Left lung (tissue), 10 donors: ENCODE data around the gene LIMS1. TPM values are rescaled to one million over a fixed set of nuclear protein-coding genes. Genes with fewer than 3 reads are reported as not detected.

Source experiments
- ATAC-seq: fragments of 200-7000 bp; cut with Tn5 transposase; one replicate; pipeline ENCODE4 v1.9.1; 2020; ENCODE audit warnings: moderate library complexity
- DNase-seq, 4 donors: peaks; one replicate each; pipeline ENCODE4 v3.0.0-alpha.2; 2013 to 2020
- H3K27ac ChIP-seq, 2 donors: fragments of 200-600 bp; sonication (generic) in 1 of 2; one replicate each; pipeline versions ENCODE4 v1.5.0 to v1.8.0; 2020 to 2021
- H3K27me3 ChIP-seq, 2 donors: fragments of 200-600 bp; sonication (generic) in 1 of 2; one replicate each; pipeline versions ENCODE4 v1.5.0 to v1.8.0; 2020 to 2021
- H3K36me3 ChIP-seq, 2 donors: fragments of 200-600 bp; sonication (generic) in 1 of 2; one replicate each; pipeline versions ENCODE4 v1.5.0 to v1.8.0; 2020 to 2021
- H3K4me1 ChIP-seq, 2 donors: fragments of 200-600 bp; one replicate each; pipeline ENCODE4 v1.8.0; 2021
- H3K4me3 ChIP-seq, 2 donors: fragments of 200-600 bp; sonication (generic) in 1 of 2; one replicate each; pipeline versions ENCODE4 v1.5.0 to v1.8.0; 2020 to 2021; ENCODE audit warnings: mild to moderate bottlenecking in 1 of 2
- H3K9me3 ChIP-seq, 2 donors: fragments of 200-600 bp; sonication (generic) in 1 of 2; one replicate each; pipeline versions ENCODE4 v1.5.0 to v1.8.0; 2020 to 2021
- intact Hi-C, 2 donors: fragments of 100-400 bp; cut with DNase I; formaldehyde crosslinking; loops; one replicate each; pipeline versions ENCODE4 v1.11.2 to v1.14.2; 2022
- polyA plus RNA-seq, 6 donors: library from polyadenylated mRNA; unstranded; fragments of 120-200 nt; gene quantifications; one replicate each; pipeline ENCODE4 v1.2.1, GENCODE V29; 2013; ENCODE audit not compliant: insufficient read length in 6 of 6
- total RNA-seq, 2 donors: library from RNA; stranded (reverse); fragmentation: NEBNext Ultra II Directional; extraction: Animal tissue kit (Norgen Biotek cat#: 25700); gene quantifications; one replicate each; pipeline ENCODE4 v1.2.1, GENCODE V29; 2021
- TF ChIP-seq, protein P1 (sequence below), 2 donors: fragments of 200-600 bp; sonication (generic) in 1 of 2; IDR thresholded peaks; one replicate each; pipeline versions ENCODE4 v1.5.0 to v1.8.0; 2021; ENCODE audit warnings: antibody characterized with exemption in 2 of 2
- donor health status: DM: no; HTN: yes; CAD: no.
- donor health status: DM: no; HTN: no; CAD: no.

Gene LIMS1
- total and polyA plus RNA-seq, 8 donors: 63.2 to 122 (median 70.4) TPM

DNA sequence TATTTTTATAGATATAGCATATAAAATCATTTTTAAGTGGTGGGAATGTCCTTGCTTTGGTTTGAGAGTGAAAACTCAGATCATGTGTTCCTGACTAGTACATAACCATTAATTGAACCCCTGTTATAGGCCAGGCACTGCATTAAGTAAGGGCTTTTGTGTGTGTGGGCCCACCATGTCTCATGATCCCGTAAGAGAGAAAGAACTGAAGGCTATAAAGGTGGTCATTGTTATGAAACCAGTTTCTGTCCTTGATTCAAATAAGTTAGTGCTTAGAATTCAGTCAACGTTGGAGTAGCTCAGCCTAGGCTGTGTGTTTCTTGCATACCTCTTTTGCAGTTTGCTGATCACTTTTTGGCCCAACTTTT lies 91.5 kb downstream of the LIMS1 start:
- peaks cover 21 to 59% of the 10 kb centered on the region in 2 donors for H3K4me1 ChIP-seq
- no peak overlapping the region for H3K27ac ChIP-seq
- H3K9me3 ChIP-seq: no peaks in the 10 kb centered on the region

GRCh38 chr2:108626995-108627394 lies 92.7 kb downstream of the LIMS1 start:
- Histone ChIP-seq H3K4me1 (peaks cover 16 to 56% of the 10 kb centered on the region in 2 donors), H3K27me3 (no peaks in the 10 kb centered on the region), H3K36me3 (no peaks in the 10 kb centered on the region), H3K4me3 (no peak overlapping the region), H3K9me3 (no peaks in the 10 kb centered on the region), H3K27ac (no peak overlapping the region)
- DNase-seq (no peak), ATAC-seq (no peak)
- intact Hi-C loops: no loop called here
- TF ChIP-seq, protein P1, sequence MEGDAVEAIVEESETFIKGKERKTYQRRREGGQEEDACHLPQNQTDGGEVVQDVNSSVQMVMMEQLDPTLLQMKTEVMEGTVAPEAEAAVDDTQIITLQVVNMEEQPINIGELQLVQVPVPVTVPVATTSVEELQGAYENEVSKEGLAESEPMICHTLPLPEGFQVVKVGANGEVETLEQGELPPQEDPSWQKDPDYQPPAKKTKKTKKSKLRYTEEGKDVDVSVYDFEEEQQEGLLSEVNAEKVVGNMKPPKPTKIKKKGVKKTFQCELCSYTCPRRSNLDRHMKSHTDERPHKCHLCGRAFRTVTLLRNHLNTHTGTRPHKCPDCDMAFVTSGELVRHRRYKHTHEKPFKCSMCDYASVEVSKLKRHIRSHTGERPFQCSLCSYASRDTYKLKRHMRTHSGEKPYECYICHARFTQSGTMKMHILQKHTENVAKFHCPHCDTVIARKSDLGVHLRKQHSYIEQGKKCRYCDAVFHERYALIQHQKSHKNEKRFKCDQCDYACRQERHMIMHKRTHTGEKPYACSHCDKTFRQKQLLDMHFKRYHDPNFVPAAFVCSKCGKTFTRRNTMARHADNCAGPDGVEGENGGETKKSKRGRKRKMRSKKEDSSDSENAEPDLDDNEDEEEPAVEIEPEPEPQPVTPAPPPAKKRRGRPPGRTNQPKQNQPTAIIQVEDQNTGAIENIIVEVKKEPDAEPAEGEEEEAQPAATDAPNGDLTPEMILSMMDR (IDR thresholded peaks at IDR 0.05): no peak

More for the DNA sequence above, 91.5 kb downstream of the LIMS1 start:
- no peak overlapping the region for H3K4me3 ChIP-seq
- no peak for ATAC-seq
- no peak for DNase-seq
- TF ChIP-seq, protein P1 (IDR thresholded peaks at IDR 0.05): no peak
- H3K27me3 ChIP-seq: no peaks in the 10 kb centered on the region
- intact Hi-C loops: no loop called here
- no peaks in the 10 kb centered on the region for H3K36me3 ChIP-seq

DNA sequence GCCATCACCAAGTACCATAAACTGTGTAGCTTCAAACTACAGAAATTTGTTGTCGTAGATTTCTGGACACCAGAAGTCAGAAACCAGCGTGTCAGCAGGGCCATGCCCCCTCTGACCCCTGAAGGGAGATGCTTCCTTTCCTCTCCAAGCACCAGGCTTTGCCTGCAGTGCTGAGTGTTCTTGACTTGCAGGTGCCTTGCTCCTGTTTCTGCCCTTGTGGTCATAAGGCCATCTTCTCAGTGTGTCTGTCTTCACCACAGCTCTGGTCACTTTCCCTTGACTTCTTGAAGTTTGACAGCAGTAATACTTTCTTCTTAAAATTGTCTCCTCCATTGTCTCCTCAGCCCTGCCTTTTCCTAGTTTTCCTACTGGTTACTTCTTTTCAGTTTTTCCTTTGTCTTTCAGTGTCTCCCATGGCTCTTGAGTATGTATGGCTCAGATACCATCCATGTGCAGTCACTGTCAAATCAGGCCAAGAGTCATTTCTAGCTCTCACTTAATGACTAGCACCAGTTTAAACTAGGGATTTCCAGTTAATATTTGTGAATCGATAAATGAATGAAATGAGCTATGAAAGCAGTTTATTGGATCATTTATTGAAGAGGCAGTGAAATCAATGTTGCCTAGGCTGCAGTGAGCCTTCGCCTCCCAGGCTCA lies 93.8 kb downstream of the LIMS1 start:
- DNase-seq (no peak), ATAC-seq (no peak)
- H3K4me3 ChIP-seq: no peak overlapping the region
- peaks cover 14 to 56% of the 10 kb centered on the region in 2 donors for H3K4me1 ChIP-seq
- no peaks in the 10 kb centered on the region for H3K36me3 ChIP-seq
- H3K27ac ChIP-seq: no peak overlapping the region
- intact Hi-C loops: no loop called here
- TF ChIP-seq, protein P1 (IDR thresholded peaks at IDR 0.05): no peak
- H3K27me3 ChIP-seq: no peaks in the 10 kb centered on the region
- no peaks in the 10 kb centered on the region for H3K9me3 ChIP-seq

GRCh38 chr2:108628936-108629335 lies 94.7 kb downstream of the LIMS1 start:
- intact Hi-C loops: no loop called here
- ATAC-seq (no peak), DNase-seq (no peak)
- Histone ChIP-seq H3K36me3 (no peaks in the 10 kb centered on the region), H3K27me3 (no peaks in the 10 kb centered on the region), H3K27ac (no peak overlapping the region), H3K9me3 (no peaks in the 10 kb centered on the region), H3K4me1 (peaks cover 21 to 54% of the 10 kb centered on the region in 2 donors), H3K4me3 (no peak overlapping the region)
- TF ChIP-seq, protein P1 (IDR thresholded peaks at IDR 0.05): no peak

DNA sequence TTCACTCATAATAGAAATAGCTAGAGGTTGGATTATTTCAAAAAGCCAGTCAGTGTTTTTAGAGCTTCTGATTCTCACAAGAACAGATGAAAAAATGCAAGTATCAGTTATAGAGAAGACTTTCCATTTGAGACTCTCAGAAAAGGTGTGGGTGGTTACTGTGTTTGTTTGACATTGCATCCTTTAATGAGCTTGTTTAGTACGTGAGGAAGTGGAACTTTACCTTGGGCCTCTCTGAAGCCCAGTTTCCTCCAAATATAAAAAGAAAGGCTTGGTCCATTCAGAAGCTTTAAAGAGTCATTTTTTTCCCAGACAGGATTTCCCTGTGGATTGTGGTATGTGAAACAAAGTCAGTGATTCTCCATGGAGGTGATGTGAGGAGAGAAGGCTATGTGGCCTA lies 95.1 kb downstream of the LIMS1 start:
- peaks cover 26 to 54% of the 10 kb centered on the region in 2 donors for H3K4me1 ChIP-seq
- intact Hi-C loops: no loop called here
- ATAC-seq (no peak), DNase-seq (no peak)
- H3K27ac ChIP-seq: no peak overlapping the region
- no peak overlapping the region for H3K4me3 ChIP-seq
- TF ChIP-seq, protein P1 (IDR thresholded peaks at IDR 0.05): no peak
- no peaks in the 10 kb centered on the region for H3K36me3 ChIP-seq
- no peaks in the 10 kb centered on the region for H3K9me3 ChIP-seq
- H3K27me3 ChIP-seq: no peaks in the 10 kb centered on the region
